H1 (cell line): Measurements from ENCODE around the gene IREB2. TPM values are rescaled to one million over a fixed set of nuclear protein-coding genes. Genes with fewer than 3 reads are reported as not detected.
A peak's percentile ranks its signal among the peaks of the same experiment; 100 is the strongest.

Source experiments
- CTCF ChIA-PET: fragments of 300-600 bp; sonication (Branson Sonifier 250); formaldehyde crosslinking; loops from one replicate; lab custom pipeline; 2021; ENCODE audit not compliant: partially characterized antibody; lab: Charles Lee
- POLR2A ChIA-PET: fragments of 300-600 bp; sonication (Branson Sonifier 250); formaldehyde crosslinking; loops from one replicate; lab custom pipeline; 2021; ENCODE audit warnings: inconsistent platforms; ENCODE audit not compliant: partially characterized antibody; lab: Charles Lee
- DNase-seq, 2 experiments: peaks; one replicate each; pipeline versions ENCODE4 v3.0.0 to v3.0.0-alpha.2; 2010 to 2022; ENCODE audit warnings: low spot score in 2 of 2, low read depth in 1 of 2, mixed read lengths in 1 of 2
- FAIRE-seq: peaks from 2 replicates; lab custom pipeline; 2011; peaks lifted over from hg19 to GRCh38; lab: Jason Lieb, UNC
- H2AFZ ChIP-seq: 2 replicates; pipeline ENCODE4 v1.8.1; 2012; ENCODE audit warnings: low read length, inconsistent platforms
- H2AK5ac ChIP-seq: 2 replicates; pipeline ENCODE4 v1.6.1; 2013; ENCODE audit warnings: low read depth, low read length
- H2BK120ac ChIP-seq: replicated peaks from 2 replicates; pipeline ENCODE3; 2013; ENCODE audit warnings: low read depth, low read length, inconsistent platforms
- H2BK12ac ChIP-seq: 2 replicates; pipeline ENCODE4 v1.6.1; 2013; ENCODE audit warnings: low read depth, low read length
- H2BK15ac ChIP-seq: 2 replicates; pipeline ENCODE4 v1.6.1; 2013; ENCODE audit warnings: low read length
- H2BK20ac ChIP-seq: 2 replicates; pipeline ENCODE4 v1.6.1; 2013; ENCODE audit warnings: low read length
- H2BK5ac ChIP-seq: 2 replicates; pipeline ENCODE4 v1.6.1; 2013; ENCODE audit warnings: low read depth, low read length
- H3K14ac ChIP-seq: 2 replicates; pipeline ENCODE4 v1.6.1; 2013; ENCODE audit warnings: inconsistent platforms; ENCODE audit not compliant: insufficient read length
- H3K18ac ChIP-seq: 2 replicates; pipeline ENCODE4 v1.6.1; 2013; ENCODE audit warnings: low read length; ENCODE audit errors: extremely low read depth
- H3K23ac ChIP-seq: 2 replicates; pipeline ENCODE4 v1.6.1; 2013; ENCODE audit warnings: inconsistent platforms; ENCODE audit not compliant: insufficient read length
- H3K23me2 ChIP-seq: 2 replicates; pipeline ENCODE4 v1.6.1; 2013; ENCODE audit warnings: low read depth, low read length
- H3K27ac ChIP-seq: 2 replicates; pipeline ENCODE4 v1.6.1; 2011; ENCODE audit warnings: low read depth, low read length, inconsistent platforms
- H3K27me3 ChIP-seq, 4 experiments: replicated peaks in 1 of 4; 1 replicate in 1 of 4; 2 replicates in 3 of 4; pipeline versions ENCODE4 v1.6.1 to v1.8.1; 2011 to 2013; ENCODE audit warnings: low read length in 3 of 4, mild to moderate bottlenecking in 3 of 4, inconsistent platforms in 2 of 4, mixed read lengths in 2 of 4, moderate library complexity in 1 of 4; ENCODE audit not compliant: control insufficient read depth in 3 of 4, insufficient read depth in 3 of 4; ENCODE audit errors: extremely low read depth in 1 of 4
- H3K36me3 ChIP-seq, 4 experiments: 2 replicates each; pipeline versions ENCODE4 v1.6.1 to v1.8.1; 2011 to 2013; ENCODE audit warnings: mild to moderate bottlenecking in 4 of 4, low read length in 3 of 4, moderate library complexity in 2 of 4, control low read depth in 1 of 4, inconsistent platforms in 1 of 4; ENCODE audit not compliant: insufficient read depth in 4 of 4, control insufficient read depth in 2 of 4
- H3K4ac ChIP-seq: replicated peaks from 2 replicates; pipeline ENCODE3; 2013; ENCODE audit warnings: low read length, low read depth, mixed read lengths, inconsistent platforms; ENCODE audit not compliant: insufficient read length
- H3K4me1 ChIP-seq, 4 experiments: replicated peaks in 1 of 4; 1 replicate in 1 of 4; 2 replicates in 3 of 4; pipeline versions ENCODE4 v1.6.1 to v1.8.1; 2011 to 2013; ENCODE audit warnings: low read length in 3 of 4, inconsistent platforms in 2 of 4, mixed read lengths in 1 of 4; ENCODE audit not compliant: insufficient read depth in 4 of 4, control insufficient read depth in 3 of 4
- H3K4me2 ChIP-seq, 2 experiments: 2 replicates each; pipeline versions ENCODE4 v1.6.1 to v1.8.1; 2011 to 2013; ENCODE audit warnings: low read depth in 2 of 2, low read length in 2 of 2, control low read depth in 1 of 2, inconsistent platforms in 1 of 2, mild to moderate bottlenecking in 1 of 2; ENCODE audit not compliant: insufficient read depth in 1 of 2
- H3K4me3 ChIP-seq, 4 experiments: fragments of 200-600, 300-600 bp in 1 of 4; sonication (generic), shearing (Covaris generic), sonication (Bioruptor Twin) in 1 of 4; 2 replicates each; pipeline versions ENCODE4 v1.5.1 to v1.8.1; 2011 to 2016; ENCODE audit warnings: low read length in 4 of 4, low read depth in 3 of 4, control low read depth in 2 of 4, inconsistent platforms in 2 of 4, mild to moderate bottlenecking in 2 of 4, mixed read lengths in 1 of 4, moderate library complexity in 1 of 4; ENCODE audit not compliant: insufficient read depth in 2 of 4; ENCODE audit errors: extremely low read depth in 1 of 4
- H3K56ac ChIP-seq: replicated peaks from 2 replicates; pipeline ENCODE3; 2013; ENCODE audit warnings: low read depth, mild to moderate bottlenecking, mixed read lengths, low read length, inconsistent platforms; ENCODE audit not compliant: insufficient read length
- H3K79me1 ChIP-seq: 2 replicates; pipeline ENCODE4 v1.6.1; 2013; ENCODE audit warnings: low read depth, low read length, control low read depth
- H3K79me2 ChIP-seq, 2 experiments: 2 replicates each; pipeline versions ENCODE4 v1.6.1 to v1.8.1; 2012 to 2013; ENCODE audit warnings: low read length in 2 of 2, mild to moderate bottlenecking in 2 of 2, inconsistent platforms in 1 of 2; ENCODE audit not compliant: insufficient read depth in 2 of 2, control insufficient read depth in 1 of 2
- H3K9ac ChIP-seq, 4 experiments: replicated peaks in 1 of 4; 1 replicate in 1 of 4; 2 replicates in 3 of 4; pipeline versions ENCODE4 v1.6.1 to v1.8.1; 2011 to 2013; ENCODE audit warnings: low read depth in 3 of 4, low read length in 3 of 4, control low read depth in 2 of 4, mild to moderate bottlenecking in 2 of 4, moderate library complexity in 2 of 4, inconsistent platforms in 1 of 4; ENCODE audit errors: extremely low read depth in 1 of 4
- H3K9me3 ChIP-seq, 2 experiments: 2 replicates each; pipeline versions ENCODE4 v1.6.1 to v1.8.1; 2012 to 2013; ENCODE audit warnings: mild to moderate bottlenecking in 2 of 2, moderate library complexity in 2 of 2, control low read depth in 1 of 2, inconsistent platforms in 1 of 2, low read depth in 1 of 2, low read length in 1 of 2, mixed read lengths in 1 of 2; ENCODE audit not compliant: insufficient read depth in 2 of 2
- H4K20me1 ChIP-seq, 2 experiments: replicated peaks in 1 of 2; 2 replicates each; pipeline versions ENCODE3 to v1.8.1; 2011 to 2013; ENCODE audit warnings: inconsistent platforms in 2 of 2, low read length in 2 of 2, mild to moderate bottlenecking in 1 of 2; ENCODE audit not compliant: insufficient read depth in 2 of 2, control insufficient read depth in 1 of 2
- H4K5ac ChIP-seq: 2 replicates; pipeline ENCODE4 v1.6.1; 2013; ENCODE audit warnings: low read length, low read depth, mixed read lengths, inconsistent platforms; ENCODE audit not compliant: insufficient read length
- H4K8ac ChIP-seq: 2 replicates; pipeline ENCODE4 v1.8.0; 2013; ENCODE audit warnings: mild to moderate bottlenecking, moderate library complexity, low read length, inconsistent platforms; ENCODE audit not compliant: insufficient read depth; ENCODE audit errors: extremely low read depth
- H4K91ac ChIP-seq: replicated peaks from 2 replicates; pipeline ENCODE3; 2013; ENCODE audit warnings: low read length, mixed read lengths, inconsistent platforms; ENCODE audit not compliant: insufficient read length
- CBX8 ChIP-seq: fragments of 300-800, 300-1000 bp; sonication (generic); IDR thresholded peaks from 2 replicates; pipeline ENCODE4 v1.7.1; 2016; ENCODE audit warnings: low read depth, low read length, borderline replicate concordance
- HDAC2 ChIP-seq, 2 experiments: fragments of 300-600 bp in 1 of 2; sonication (generic) in 1 of 2; IDR thresholded peaks; 2 replicates each; pipeline ENCODE4 v1.6.1; 2011 to 2012; ENCODE audit warnings: low read depth in 2 of 2, low read length in 2 of 2, mild to moderate bottlenecking in 2 of 2, moderate library complexity in 2 of 2, borderline replicate concordance in 1 of 2, inconsistent platforms in 1 of 2
- KDM1A ChIP-seq: fragments of 200-600, 300-600 bp; sonication (generic); IDR thresholded peaks from 2 replicates; pipeline ENCODE4 v1.7.1; 2016; ENCODE audit warnings: mild to moderate bottlenecking, low read length, borderline replicate concordance
- POLR2AphosphoS5 ChIP-seq: IDR thresholded peaks from 2 replicates; pipeline ENCODE4 v1.6.1; 2011; ENCODE audit warnings: low read depth, low read length
- SP1 ChIP-seq: IDR thresholded peaks from 2 replicates; pipeline ENCODE4 v1.6.1; 2011; ENCODE audit warnings: low read depth, low read length
- WGBS, 2 experiments: shearing (Covaris generic) in 1 of 2; methylation state at CpG; one replicate each; pipeline versions ENCODE4 v1.1.6 to v1.1.7; 2013 to 2015; ENCODE audit warnings: low lambda C conversion rate in 2 of 2, mixed read lengths in 2 of 2, inconsistent platforms in 1 of 2, low coverage in 1 of 2, missing lambda C conversion rate in 1 of 2; ENCODE audit not compliant: insufficient replicate concordance in 2 of 2, insufficient coverage in 1 of 2, insufficient read length in 1 of 2; ENCODE audit errors: extremely low coverage in 1 of 2, missing lambda C conversion rate in 1 of 2; 5-methylcytosine and 5-hydroxymethylcytosine counted together
- polyA plus RNA-seq, 7 experiments: library from polyadenylated mRNA; depleted of rRNA in 3 of 7; stranded (reverse) in 5 of 7; unstranded in 2 of 7; fragments of >200 nt in 5 of 7; fragments of 200-250 nt in 2 of 7; gene quantifications; 1 replicate in 5 of 7; 2 replicates in 1 of 7; 4 replicates in 1 of 7; pipeline versions ENCODE4 v1.2.1 to v1.2.3, GENCODE V29; 2011 to 2013; ENCODE audit warnings: missing spikeins in 2 of 7, mixed read lengths in 2 of 7
- total RNA-seq: library from RNA; stranded (reverse); fragmentation: NEBNext Ultra II Directional; extraction: Animal tissue kit (Norgen Biotek cat#: 25700); gene quantifications from 2 replicates; pipeline ENCODE4 v1.2.1, GENCODE V29; 2021

IREB2 gene
- total and polyA plus RNA-seq, 2 of the 8 experiments (the other 6 are each of a cell fraction or from before 2014, with no cell fraction given): 21.0 to 103 TPM

DNA sequence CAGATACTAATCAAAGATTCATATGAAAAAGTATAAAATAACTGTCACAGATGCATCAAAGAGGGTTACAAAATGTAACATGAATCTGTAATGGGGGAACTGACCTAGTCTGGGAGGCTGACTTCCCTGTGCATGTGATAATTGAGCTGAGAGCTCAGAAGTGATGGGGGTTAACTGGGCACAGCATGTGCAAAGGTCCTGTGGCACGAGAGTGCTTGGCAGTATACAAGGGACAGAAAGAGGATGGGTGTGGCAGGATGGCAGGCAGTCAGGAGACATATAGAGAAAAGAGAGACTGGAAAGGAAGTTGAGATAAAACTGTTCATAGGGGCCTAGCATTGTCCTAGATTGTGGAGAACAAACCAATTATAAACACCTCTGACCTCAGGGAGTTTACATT is 47.8 kb upstream of the IREB2 start:
- no peak overlapping the region for H2BK120ac ChIP-seq
- CTCF ChIA-PET: no interaction called here

More for the DNA sequence above, 47.8 kb upstream of the IREB2 start:
- H3K4me1 ChIP-seq: peaks cover 2 to 32% (median 21%) of the 10 kb centered on the region in 4 experiments
- no peaks in the 10 kb centered on the region for H4K20me1 ChIP-seq
- POLR2A ChIA-PET: interaction anchor here (1.8 to 2.0 kb wide), 2 partner anchors 15 to 49 kb away, joined by 4 to 5 read pairs; partner anchors contain the start of gene CRABP1
- H3K23me2 ChIP-seq: no peaks in the 10 kb centered on the region
- no peak overlapping the region for H4K5ac ChIP-seq
- H3K4me2 ChIP-seq: no peak overlapping the region
- H3K23ac ChIP-seq: no peak overlapping the region
- no peak overlapping the region for H3K56ac ChIP-seq
- no peak overlapping the region for H4K8ac ChIP-seq
- DNase-seq (no peak), FAIRE-seq (no peak)
- no peak overlapping the region for H2BK15ac ChIP-seq
- no peak overlapping the region for H3K14ac ChIP-seq
- H3K79me2 ChIP-seq: no peaks in the 10 kb centered on the region
- H2BK5ac ChIP-seq: no peak overlapping the region
- H3K27me3 ChIP-seq: peaks cover 0 to 2% (median 0%) of the 10 kb centered on the region in 4 experiments; a peak in 2 of 7 replicates
- H2AFZ ChIP-seq: no peak overlapping the region
- WGBS, 2 experiments: 92% methylated on average over 1 of the region's 1 CpG; no CpG with 5 or more reads in 1 of the 2 experiments
- H3K36me3 ChIP-seq: no peaks in the 10 kb centered on the region
- H2AK5ac ChIP-seq: no peak overlapping the region
- peak overlapping the region; percentile 11; the same call in 1 of the 2 replicates for H2BK20ac ChIP-seq
- no peak overlapping the region for H3K4me3 ChIP-seq
- no peak overlapping the region for H3K4ac ChIP-seq
- no peaks in the 10 kb centered on the region for H3K79me1 ChIP-seq
- no peak overlapping the region for H3K27ac ChIP-seq
- TF ChIP-seq KDM1A (peak; percentile 89; the same call in 1 of the 2 replicates), POLR2AphosphoS5 (no peak), CBX8 (no peak), SP1 (no peak), HDAC2 (IDR thresholded peaks at IDR 0.05; ENCODE audit: borderline replicate concordance in 1 of 2, low read depth in 2 of 2, low read length in 2 of 2) (peak in 1 of 2 experiments; percentile 73; a peak in 1 of 4 replicates)
- no peak overlapping the region for H4K91ac ChIP-seq
- no peak overlapping the region for H2BK12ac ChIP-seq
- H3K9ac ChIP-seq: no peak overlapping the region
- H3K9me3 ChIP-seq: no peaks in the 10 kb centered on the region
- H3K18ac ChIP-seq: no peak overlapping the region
